Parathyroid adenoma (tissue), 2 donors: ENCODE results near the gene CACNA1C.

Experiments
- H2AFZ ChIP-seq: fragments of 300-600 bp; sonication (generic); one replicate; pipeline ENCODE4 v1.7.0; 2017; ENCODE audit warnings: antibody characterized with exemption, mild to moderate bottlenecking
- H3K27ac ChIP-seq: fragments of 300-600 bp; sonication (generic); one replicate; pipeline ENCODE4 v1.7.0; 2017
- H3K27me3 ChIP-seq: fragments of 300-600 bp; sonication (generic); one replicate; pipeline ENCODE4 v1.7.0; 2017; ENCODE audit warnings: low read length; ENCODE audit not compliant: control insufficient read depth, insufficient read depth
- H3K36me3 ChIP-seq: fragments of 300-600 bp; sonication (generic); one replicate; pipeline ENCODE4 v1.7.0; 2017; ENCODE audit warnings: low read length; ENCODE audit not compliant: control insufficient read depth, insufficient read depth
- H3K4me1 ChIP-seq: fragments of 300-600 bp; sonication (generic); one replicate; pipeline ENCODE4 v1.7.0; 2017; ENCODE audit warnings: control low read depth
- H3K4me2 ChIP-seq: fragments of 300-600 bp; sonication (generic); one replicate; pipeline ENCODE4 v1.7.0; 2017; ENCODE audit warnings: low read length
- H3K4me3 ChIP-seq: fragments of 300-600 bp; sonication (generic); one replicate; pipeline ENCODE4 v1.7.0; 2017; ENCODE audit warnings: low read depth, low read length
- H3K79me2 ChIP-seq: fragments of 300-600 bp; sonication (generic); one replicate; pipeline ENCODE4 v1.7.0; 2017; ENCODE audit warnings: control low read depth
- H3K9ac ChIP-seq: fragments of 300-600 bp; sonication (generic); one replicate; pipeline ENCODE4 v1.7.0; 2017; ENCODE audit warnings: mild to moderate bottlenecking
- H3K9me3 ChIP-seq: fragments of 300-600 bp; sonication (generic); one replicate; pipeline ENCODE4 v1.7.0; 2017; ENCODE audit warnings: low read length; ENCODE audit not compliant: control insufficient read depth
- CTCF ChIP-seq: fragments of 300-600 bp; sonication (generic); IDR thresholded peaks from one replicate; pipeline ENCODE4 v1.7.0; 2017; ENCODE audit warnings: antibody characterized with exemption, mild to moderate bottlenecking
- donor health status: primary hyperparathyroidism.

The CACNA1C gene

GRCh38 chr12:2586156-2587038 lies 533.6 kb downstream of the CACNA1C start:
- TF ChIP-seq CTCF, result no peak
- Histone ChIP-seq H3K4me1 (no peaks in the 10 kb centered on the region), H3K27ac (no peak overlapping the region), H3K4me2 (no peak overlapping the region), H3K36me3 (no peaks in the 10 kb centered on the region), H3K27me3 (no peaks in the 10 kb centered on the region), H3K9me3 (no peaks in the 10 kb centered on the region), H2AFZ (no peak overlapping the region), H3K4me3 (no peak overlapping the region), H3K9ac (no peak overlapping the region), H3K79me2 (no peaks in the 10 kb centered on the region)

- no peak overlapping the region for H3K9ac ChIP-seq
- no peak overlapping the region for H3K4me3 ChIP-seq
- no peaks in the 10 kb centered on the region for H3K9me3 ChIP-seq
- no peak overlapping the region for H3K4me2 ChIP-seq
- no peaks in the 10 kb centered on the region for H3K79me2 ChIP-seq
- H2AFZ ChIP-seq, result no peak overlapping the region
- no peaks in the 10 kb centered on the region for H3K36me3 ChIP-seq
- no peak overlapping the region for H3K27ac ChIP-seq
- no peaks in the 10 kb centered on the region for H3K27me3 ChIP-seq
- no peak for TF ChIP-seq CTCF
- no peaks in the 10 kb centered on the region for H3K4me1 ChIP-seq
These were observed 535.6 kb downstream of the CACNA1C start for GRCh38 chr12:2588345-2588744.

GRCh38 chr12:2589381-2589780 lies 536.6 kb downstream of the CACNA1C start:
- Histone ChIP-seq H3K9ac (no peak overlapping the region), H3K4me1 (no peaks in the 10 kb centered on the region), H2AFZ (no peak overlapping the region), H3K4me2 (no peak overlapping the region), H3K36me3 (no peaks in the 10 kb centered on the region), H3K4me3 (no peak overlapping the region), H3K27ac (no peak overlapping the region), H3K79me2 (no peaks in the 10 kb centered on the region), H3K27me3 (no peaks in the 10 kb centered on the region), H3K9me3 (no peaks in the 10 kb centered on the region)
- TF ChIP-seq CTCF, result no peak

DNA sequence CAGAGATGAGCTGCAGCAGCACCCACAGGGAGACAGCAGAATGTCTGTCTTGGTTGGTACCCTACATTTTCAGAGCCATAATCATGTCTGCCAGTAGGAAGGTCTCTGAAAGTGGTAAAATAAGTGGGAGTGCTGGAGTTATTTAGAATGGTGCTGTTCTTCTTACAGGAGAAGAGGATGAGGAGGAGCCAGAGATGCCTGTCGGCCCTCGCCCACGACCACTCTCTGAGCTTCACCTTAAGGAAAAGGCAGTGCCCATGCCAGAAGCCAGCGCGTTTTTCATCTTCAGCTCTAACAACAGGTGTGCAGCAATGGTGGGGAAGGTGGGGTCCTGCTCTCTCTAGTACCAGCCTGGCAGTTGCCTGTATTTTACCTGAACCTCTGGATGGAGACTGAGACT lies 540.3 kb downstream of the CACNA1C start:
- H3K36me3 ChIP-seq, result no peaks in the 10 kb centered on the region
- H3K4me1 ChIP-seq, result no peaks in the 10 kb centered on the region
- no peak overlapping the region for H3K9ac ChIP-seq
- no peaks in the 10 kb centered on the region for H3K9me3 ChIP-seq
- no peak for TF ChIP-seq CTCF
- H3K27ac ChIP-seq, result no peak overlapping the region
- no peaks in the 10 kb centered on the region for H3K79me2 ChIP-seq
- no peak overlapping the region for H3K4me2 ChIP-seq
- H3K4me3 ChIP-seq, result no peak overlapping the region
- no peak overlapping the region for H2AFZ ChIP-seq
- H3K27me3 ChIP-seq, result no peaks in the 10 kb centered on the region

DNA sequence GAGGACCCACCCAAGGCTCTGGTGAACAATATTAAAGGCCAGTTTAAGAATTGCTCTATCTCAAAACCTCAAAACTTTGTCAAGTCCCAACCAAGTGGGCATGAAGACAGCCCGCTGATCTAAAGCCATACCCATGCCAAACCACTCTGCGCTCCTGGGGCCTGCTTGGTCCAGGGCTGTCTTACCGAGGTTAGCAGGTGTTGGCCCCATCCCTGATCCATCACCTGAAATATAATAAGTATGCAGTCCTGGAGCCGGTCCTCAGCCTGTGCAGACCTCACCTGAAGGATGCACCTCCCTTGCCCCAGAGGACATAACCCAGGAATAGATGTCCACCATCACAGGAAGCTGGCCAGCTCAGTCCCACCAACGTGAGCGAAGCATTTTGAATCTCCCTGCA lies 543.7 kb downstream of the CACNA1C start:
- Histone ChIP-seq H3K9me3 (no peaks in the 10 kb centered on the region), H3K36me3 (no peaks in the 10 kb centered on the region), H3K27ac (no peak overlapping the region), H3K27me3 (no peaks in the 10 kb centered on the region), H3K4me2 (no peak overlapping the region), H3K9ac (no peak overlapping the region), H2AFZ (no peak overlapping the region), H3K4me1 (no peaks in the 10 kb centered on the region), H3K4me3 (no peak overlapping the region), H3K79me2 (no peaks in the 10 kb centered on the region)
- no peak for TF ChIP-seq CTCF
